B cell (primary cell): ENCODE results near the gene MYCBP2.

Source experiments
- EZH2 ChIP-seq: IDR thresholded peaks from 2 replicates; pipeline ENCODE4 v1.6.1; 2012; ENCODE audit warnings: borderline replicate concordance, low read depth, mild to moderate bottlenecking, moderate library complexity, low read length; ENCODE audit not compliant: insufficient read depth, poor library complexity, severe bottlenecking
- TF ChIP-seq, protein P1 (sequence below): fragments of 200-600 bp; IDR thresholded peaks from one replicate; pipeline ENCODE4 v1.8.0; 2022; ENCODE audit warnings: antibody characterized with exemption, mild to moderate bottlenecking

DNA sequence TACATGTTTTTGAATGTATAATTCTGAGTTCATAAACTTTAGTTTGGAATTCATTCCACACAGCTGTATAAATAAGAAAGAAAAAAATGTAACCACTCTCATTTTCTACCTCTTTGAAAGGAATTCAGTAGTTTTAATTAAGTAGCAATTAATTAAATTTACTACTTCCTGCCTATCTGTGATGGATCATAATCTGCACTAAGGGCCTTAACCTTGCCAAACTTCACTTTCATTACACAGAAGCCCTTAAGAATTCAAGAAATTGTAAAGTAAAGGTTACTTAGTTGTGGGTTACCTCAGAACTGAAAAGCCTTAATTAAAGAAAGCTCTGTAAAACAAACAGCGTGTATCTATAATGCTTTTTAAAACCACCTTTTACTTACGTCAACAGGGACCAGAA lies 188.1 kb downstream of the MYCBP2 start:
- TF ChIP-seq, protein P1, sequence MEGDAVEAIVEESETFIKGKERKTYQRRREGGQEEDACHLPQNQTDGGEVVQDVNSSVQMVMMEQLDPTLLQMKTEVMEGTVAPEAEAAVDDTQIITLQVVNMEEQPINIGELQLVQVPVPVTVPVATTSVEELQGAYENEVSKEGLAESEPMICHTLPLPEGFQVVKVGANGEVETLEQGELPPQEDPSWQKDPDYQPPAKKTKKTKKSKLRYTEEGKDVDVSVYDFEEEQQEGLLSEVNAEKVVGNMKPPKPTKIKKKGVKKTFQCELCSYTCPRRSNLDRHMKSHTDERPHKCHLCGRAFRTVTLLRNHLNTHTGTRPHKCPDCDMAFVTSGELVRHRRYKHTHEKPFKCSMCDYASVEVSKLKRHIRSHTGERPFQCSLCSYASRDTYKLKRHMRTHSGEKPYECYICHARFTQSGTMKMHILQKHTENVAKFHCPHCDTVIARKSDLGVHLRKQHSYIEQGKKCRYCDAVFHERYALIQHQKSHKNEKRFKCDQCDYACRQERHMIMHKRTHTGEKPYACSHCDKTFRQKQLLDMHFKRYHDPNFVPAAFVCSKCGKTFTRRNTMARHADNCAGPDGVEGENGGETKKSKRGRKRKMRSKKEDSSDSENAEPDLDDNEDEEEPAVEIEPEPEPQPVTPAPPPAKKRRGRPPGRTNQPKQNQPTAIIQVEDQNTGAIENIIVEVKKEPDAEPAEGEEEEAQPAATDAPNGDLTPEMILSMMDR, result no peak
- TF ChIP-seq EZH2, result no peak
